DMS 273 (cell line): ENCODE data around the gene PNMT.
"Not testable (repeated sequence)": the region's sequence is repeated elsewhere in the genome, so short reads cannot be mapped to it uniquely, and the experiment has no call there.

ENCODE experiments used
- DNase-seq: peaks from one replicate; lab custom pipeline; 2025; ENCODE audit not compliant: unreplicated experiment; lab: John Stamatoyannopoulos, UW

PNMT gene

DNA sequence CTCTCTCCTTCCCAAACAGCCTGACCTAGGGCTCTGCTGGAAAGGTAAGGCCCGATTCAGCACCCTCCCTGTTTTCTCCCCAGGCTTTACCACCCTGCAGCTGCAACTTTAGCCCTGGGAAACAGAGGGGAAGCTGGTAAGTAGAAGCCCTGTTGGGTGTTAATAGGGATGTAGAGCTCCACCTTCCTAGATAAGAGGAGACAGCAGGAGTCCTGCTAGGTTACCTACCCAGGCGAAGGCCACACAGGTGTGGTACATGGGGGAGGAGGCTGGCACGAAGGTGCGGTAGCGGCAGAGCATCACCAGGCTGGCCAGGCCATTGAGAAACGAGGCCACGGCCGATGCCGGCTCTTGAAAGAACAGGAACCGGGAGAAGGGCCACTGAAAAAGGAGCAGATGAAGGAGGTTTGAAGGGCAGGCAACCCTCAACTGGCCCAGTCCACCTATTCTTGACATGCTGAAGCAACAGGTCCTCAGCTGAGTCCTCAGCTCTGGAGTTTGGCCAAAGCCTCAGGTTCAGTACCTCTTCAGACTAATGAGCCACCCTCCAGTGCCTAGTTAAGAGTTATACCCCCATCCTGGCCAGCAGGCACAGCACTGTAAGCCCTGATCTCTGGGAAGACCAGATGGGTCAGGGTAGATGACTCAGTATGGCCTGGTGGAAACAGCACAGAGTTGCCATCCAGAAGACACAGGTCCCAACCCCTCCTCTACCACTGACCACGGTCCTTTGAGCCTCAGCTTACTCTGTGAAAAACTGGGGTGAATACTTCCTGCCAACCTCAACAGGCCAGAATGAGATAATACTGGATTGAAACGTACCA is 16.3 kb downstream of the PNMT start:
- no peak for DNase-seq

DNA sequence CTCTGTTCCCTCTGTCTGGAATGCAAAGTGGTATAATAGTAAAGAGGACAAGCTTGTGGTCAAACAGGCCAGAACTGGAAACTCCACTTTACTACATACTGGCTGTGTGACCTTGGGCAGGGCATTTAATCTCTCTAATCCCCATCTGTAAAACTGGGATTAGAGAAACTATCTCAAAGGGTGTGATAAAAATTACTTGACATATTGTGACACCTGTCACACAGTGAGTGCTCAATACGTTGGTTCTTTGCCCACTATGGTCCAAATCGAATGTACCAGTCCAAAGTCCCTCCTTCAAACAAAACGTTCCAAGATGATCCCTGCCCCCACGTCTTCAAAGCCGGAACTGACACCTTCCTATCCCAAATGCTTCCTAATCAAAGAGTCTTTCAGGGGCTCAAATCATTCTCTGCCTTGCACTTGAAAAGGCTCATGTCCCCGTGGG is 18.9 kb downstream of the PNMT start:
- DNase-seq = no peak

DNA sequence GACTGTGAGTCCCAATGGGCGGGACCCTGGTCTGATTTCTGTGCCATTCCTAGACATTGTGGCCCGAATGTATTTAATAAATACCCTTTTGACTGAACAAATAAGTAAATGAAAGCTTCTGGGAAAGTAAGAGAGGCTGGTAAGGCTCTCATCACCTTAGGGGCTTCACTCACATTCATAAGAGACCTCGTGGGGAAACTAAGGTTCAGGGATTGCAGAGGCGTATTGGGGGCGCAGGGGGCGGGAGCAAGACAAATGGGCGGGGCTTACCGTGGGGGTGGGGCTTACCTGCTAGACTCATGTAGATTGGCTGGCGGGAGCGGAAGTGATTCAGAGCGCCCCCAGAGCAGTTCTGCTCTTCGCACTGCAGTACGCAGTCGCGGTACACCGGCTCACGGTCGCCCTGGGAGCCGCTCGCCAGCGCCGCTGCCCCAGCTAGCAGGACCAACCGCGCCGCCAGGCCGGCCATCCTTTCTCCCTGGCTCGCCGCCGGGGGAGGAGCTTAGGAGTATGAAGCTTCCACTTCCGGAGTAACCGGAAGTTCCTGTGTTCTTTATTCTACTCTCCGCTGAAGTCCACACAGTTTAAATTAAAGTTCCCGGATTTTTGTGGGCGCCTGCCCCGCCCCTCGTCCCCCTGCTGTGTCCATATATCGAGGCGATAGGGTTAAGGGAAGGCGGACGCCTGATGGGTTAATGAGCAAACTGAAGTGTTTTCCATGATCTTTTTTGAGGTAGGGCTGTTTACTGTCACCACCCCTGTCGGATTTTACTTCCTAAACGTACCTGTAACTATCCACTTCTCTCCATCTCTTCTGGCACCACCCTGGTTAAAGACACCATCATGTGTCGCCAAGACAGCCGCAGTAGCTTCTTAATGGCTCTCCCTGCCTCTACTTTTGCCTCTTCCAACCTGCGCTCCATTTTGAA is 19.6 kb downstream of the PNMT start, which contains the start of gene PGAP3:
PGAP3 (minus strand) TSS at position 512 of the 929 bp plus-strand sequence; CDS start at position 469, 43 bp downstream.
- peak; percentile 96 for DNase-seq

DNA sequence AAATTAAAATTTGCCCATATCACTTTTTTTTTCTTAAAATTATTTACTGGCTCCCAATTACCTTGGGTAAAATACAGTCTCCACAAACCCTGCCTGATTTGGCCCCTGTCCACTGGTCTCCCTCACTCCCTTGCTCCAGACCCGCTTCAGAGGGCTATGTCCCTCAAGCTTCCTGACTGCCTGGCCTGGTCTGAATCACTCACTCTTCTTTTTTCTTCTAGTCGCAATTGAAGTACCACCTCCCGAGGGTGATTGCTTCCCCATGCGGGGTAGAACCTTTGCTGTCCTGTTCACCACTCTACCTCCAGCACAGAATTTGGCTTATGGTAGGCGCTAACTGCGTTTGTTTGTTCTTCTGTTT is 20.2 kb downstream of the PNMT start:
- no peak for DNase-seq

DNA sequence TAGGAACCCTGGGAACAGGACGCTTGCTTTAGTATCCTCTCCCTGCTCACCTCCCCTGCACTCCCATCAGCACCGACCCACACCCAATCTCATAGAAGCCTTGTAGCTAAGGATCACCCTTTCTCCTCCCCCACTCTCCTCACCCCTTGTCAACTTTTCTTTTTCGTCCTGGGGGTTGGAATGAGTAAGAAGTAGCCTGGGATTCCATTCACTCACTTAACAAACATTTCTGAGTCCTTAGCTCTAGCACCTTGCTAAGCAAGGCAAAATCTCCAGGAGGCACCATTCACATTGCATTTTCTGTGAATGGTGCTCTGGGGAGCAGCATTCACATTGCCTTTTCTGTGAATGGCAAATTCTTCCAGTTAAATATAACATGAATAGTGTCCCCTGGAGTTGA is 20.7 kb downstream of the PNMT start:
- DNase-seq = no peak

DNA sequence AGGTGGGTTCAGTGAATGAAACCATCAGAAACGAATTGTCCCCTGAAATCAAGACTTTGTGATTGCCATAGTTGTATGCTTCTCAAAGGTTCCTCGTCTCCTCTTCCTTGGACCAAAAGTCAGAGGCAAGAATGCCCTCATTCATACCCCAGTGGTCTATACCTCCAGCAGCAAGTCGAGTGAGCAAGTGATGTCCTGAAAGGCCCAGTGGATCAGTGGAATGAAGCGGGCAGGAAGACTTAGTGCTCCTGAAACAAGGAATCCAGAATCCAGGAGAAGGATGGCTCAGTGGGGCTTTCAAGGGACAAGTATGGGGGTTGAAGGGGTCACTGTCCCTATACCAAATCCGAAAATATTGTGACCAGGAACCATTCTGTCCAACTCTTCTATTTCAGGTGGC is 26.3 kb downstream of the PNMT start:
- no peak for DNase-seq

DNA sequence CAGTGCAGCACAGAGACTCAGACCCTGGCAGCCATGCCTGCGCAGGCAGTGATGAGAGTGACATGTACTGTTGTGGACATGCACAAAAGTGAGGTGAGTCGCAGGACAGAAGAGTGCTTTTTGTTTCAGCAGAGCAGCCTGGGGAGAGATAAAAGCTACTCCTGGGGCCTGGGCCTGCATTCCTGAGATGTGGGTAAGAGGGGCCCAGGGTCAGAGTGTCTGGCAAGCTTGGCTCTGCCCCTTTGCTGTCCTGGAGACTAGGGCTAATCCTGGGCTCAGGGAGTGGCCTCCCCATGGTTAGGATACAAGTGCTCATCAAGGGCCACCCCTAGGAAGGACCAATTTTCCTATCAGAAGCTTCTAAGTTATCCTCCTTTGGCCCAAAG is 26.8 kb downstream of the PNMT start:
- DNase-seq = no peak

DNA sequence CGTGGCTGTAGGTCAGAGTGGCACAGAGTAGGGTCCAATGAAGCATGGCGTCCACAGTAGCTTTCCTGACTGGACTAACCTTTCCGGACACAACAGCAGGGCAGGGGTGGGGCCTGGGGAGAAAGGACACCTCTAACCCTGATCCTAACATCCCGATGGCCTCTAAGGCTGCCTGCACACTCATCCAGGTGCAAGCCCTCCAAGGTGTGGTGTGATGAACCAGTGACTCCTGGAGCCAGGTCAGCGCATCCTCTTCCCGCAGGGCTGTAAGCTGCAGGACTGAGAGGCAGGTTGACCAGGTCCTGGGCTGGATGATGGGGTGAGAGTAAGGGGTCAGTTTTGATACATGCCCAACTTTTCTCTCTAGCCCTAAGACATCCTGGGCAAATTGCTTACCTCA is 28.5 kb downstream of the PNMT start:
- DNase-seq = no peak

DNA sequence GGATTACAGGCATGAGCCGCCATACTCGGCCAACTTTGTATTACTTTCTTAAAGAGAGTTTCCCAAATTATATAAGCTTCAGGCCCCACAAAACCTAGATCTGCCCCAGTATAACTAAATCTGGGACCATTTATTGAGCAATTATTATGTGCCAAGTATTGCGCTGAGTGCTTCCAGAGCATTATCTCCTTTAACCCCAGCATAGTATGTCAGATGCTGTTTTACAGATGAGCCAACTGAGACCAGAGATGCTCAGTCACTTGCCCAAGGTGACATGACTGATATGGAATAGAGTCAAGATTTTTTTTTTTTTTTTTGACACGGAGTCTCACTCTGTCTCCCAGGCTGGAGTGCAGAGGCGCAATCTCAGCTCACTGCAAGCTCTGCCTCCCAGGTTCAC is 29.7 kb downstream of the PNMT start:
- DNase-seq = no peak

DNA sequence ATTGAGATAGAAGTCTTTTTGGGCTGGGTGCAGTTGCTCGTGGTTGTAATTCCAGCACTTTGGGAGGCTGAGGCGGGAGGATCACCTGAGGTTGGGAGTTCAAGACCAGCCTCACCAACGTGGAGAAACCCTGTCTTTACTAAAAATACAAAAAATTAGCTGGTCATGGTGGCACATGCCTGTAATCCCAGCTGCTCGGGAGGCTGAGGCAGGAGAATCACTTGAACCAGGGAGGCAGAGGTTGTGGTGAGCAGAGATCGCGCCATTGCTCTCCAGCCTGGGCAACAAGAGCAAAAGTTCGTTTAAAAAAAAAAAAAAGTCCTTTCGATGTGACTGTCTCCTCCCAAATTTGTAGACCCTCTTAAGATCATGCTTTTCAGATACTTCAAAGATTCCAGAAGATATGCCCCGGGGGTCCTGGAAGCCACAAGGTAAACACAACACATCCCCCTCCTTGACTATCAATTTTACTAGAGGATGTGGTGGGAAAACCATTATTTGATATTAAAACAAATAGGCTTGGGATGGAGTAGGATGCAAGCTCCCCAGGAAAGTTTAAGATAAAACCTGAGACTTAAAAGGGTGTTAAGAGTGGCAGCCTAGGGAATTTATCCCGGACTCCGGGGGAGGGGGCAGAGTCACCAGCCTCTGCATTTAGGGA is 31.0 kb downstream of the PNMT start:
- not testable (repeated sequence) for DNase-seq

DNA sequence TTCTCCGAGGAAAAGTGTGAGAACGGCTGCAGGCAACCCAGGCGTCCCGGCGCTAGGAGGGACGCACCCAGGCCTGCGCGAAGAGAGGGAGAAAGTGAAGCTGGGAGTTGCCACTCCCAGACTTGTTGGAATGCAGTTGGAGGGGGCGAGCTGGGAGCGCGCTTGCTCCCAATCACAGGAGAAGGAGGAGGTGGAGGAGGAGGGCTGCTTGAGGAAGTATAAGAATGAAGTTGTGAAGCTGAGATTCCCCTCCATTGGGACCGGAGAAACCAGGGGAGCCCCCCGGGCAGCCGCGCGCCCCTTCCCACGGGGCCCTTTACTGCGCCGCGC is 31.5 kb downstream of the PNMT start, which contains the start of gene ERBB2:
ERBB2 (plus strand) TSS at position 247 of the 330 bp plus-strand sequence. CDS start 175 bp downstream, outside the sequence.
- peak; percentile 22 for DNase-seq

DNA sequence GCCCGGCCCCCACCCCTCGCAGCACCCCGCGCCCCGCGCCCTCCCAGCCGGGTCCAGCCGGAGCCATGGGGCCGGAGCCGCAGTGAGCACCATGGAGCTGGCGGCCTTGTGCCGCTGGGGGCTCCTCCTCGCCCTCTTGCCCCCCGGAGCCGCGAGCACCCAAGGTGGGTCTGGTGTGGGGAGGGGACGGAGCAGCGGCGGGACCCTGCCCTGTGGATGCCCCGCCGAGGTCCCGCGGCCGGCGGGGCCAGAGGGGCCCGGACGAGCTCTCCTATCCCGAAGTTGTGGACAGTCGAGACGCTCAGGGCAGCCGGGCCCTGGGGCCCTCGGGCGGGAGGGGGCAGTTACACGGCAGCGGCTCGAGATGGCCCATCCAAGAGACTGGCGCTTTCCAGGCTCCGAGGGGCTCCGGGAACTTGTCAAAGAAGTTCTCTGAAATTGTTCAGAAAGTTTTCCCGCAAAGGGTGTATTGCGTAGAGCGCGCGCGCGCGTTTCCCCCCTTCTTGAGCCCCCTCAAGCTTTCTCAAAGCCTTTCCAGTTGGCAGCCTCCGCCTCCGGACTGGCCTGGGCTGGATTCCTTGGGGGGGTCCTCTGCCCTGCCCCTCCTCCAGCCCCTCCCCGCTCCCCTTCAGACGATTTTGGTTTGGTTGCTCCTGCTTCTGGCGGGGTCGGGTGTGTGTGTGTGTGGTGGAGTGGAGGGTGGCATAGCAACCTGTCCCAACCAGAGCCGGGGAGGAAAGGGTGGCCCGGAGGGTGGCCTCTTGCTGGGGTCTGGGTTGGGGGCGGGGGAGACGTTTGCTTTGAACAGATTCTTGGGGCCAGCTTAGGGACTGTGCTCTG is 32.1 kb downstream of the PNMT start:
- no peak for DNase-seq

DNA sequence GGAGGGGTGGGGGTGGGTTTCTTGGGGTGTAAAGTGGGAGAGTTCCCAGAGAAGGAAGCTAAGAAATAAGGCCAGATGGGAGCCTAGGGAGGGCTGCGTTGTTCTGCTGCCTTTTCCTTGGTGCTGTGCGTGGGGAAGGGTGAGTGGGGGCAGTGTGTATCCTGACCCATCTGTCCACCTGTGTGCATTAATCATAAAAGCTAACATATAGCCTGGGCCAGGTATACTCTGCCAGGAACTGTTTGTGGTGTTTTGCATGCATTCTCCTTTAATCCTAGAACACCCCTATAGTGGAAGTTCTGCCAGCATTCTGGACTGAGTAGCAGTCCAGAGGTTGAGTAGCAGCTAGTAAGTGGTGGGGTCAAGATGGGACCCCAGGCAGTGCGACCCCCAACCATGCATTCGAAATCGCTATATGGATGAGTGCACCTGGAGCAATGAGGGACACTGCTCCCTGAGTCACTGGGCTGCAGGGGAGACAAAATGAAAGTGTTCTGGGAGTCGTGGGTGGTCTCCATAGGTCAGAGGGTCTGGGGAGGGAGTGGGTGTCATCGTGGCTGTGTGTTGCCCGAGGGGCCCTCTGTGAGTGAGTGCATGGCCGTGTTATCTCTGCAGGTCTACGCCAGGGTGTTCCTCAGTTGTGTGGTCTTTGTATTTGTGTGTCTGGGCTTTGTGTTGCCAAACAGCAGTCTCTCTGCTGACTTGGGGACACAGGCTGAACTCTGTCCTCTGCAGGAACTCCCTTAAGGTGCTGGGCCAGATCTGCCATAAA is 32.9 kb downstream of the PNMT start:
- DNase-seq = no peak

DNA sequence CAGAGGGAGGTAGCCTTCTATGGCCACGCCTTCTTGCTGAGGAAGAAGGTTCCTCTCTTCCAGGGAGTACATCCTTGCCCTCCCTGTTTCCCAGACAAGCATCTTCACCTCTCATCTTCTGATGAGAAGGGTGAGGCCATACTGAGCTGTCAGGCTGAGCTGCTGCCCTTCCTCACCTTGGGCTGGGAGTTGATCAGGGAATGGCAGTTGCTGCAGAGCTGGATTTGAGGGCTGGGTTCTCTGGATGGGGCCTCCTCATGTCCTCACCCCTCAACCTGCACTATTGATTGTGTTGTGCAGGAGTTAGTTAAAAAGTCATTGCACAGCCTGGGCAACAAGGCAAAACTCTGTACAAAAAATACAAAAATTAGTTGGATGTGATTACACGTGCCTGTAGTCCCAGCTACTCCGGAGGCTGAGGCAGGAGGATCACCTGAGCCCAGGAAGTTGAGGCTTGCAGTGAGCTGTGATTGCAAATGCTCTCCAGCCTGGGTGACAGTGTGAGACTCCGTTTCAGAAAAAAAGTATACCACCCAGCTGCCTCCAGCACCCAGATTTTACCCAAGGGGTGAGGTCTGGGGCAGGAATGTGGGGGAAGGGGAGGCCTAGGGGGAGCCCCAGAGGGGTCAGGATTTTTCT is 33.6 kb downstream of the PNMT start:
- no peak for DNase-seq

DNA sequence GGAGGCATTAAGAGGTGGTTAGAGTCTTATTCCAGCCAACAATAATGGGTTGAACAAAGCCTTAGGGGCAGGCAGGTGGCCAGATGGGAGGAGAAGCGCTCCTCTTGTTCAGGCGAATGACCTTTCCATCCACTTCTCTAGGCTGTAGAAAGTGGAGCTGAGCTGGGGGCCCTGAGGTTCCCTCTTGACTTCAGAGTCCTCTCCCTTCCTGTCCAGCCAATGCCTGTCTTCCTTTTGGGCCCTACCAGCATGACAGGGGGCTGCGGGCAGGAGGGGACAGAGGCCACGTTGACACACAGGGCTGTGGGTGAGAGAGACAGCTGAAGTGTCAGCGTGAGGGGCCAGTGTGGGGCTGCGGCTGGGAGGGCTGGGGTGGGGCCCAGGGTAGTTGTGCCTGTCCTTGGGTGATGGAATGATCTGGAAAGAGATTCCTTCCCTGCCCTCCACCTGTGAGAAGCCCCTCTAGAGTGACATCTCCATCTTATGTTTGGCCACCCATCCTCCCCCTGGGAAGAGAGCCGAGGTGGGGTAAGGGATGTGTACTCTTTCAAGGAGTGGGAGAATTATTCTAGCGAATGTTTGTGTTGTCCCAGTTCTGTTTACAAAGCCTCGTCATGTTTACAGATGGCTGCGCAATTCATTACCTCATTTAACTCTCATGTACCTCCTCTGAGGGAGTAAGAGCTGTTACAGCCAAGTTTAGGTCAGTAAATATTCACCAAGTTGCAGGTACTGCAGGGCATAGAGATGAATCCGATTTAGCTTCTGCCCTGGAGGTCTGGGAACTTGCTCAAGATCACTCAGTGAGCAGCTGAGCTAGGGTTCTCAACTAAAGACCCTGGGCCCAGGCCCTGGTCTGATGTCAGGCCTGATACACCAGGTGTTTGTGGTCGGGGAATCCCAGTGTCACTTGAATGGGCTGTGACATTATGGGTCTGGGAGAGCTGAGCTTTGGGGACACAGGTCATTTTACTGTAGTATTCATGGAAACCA is 34.9 kb downstream of the PNMT start:
- DNase-seq = no peak

DNA sequence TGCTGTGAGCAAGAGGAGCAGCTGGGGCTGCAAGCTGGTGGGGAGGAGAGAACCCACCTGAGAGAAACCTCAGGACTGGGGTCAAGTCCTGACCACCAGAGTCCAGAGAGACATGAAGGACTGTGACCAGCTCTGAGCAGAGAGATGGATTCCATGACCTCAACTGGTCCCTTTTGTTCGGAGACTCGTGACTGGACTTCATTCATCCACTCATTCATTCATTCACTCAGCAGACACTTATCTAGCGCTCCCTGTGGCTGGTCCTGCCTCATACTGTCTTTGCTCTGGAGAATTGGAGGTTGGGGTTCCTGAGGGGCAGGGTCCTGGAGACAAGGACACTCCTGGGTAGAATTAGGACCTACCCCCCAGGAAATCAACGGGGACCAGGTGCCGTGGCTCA is 35.7 kb downstream of the PNMT start:
- DNase-seq = no peak

DNA sequence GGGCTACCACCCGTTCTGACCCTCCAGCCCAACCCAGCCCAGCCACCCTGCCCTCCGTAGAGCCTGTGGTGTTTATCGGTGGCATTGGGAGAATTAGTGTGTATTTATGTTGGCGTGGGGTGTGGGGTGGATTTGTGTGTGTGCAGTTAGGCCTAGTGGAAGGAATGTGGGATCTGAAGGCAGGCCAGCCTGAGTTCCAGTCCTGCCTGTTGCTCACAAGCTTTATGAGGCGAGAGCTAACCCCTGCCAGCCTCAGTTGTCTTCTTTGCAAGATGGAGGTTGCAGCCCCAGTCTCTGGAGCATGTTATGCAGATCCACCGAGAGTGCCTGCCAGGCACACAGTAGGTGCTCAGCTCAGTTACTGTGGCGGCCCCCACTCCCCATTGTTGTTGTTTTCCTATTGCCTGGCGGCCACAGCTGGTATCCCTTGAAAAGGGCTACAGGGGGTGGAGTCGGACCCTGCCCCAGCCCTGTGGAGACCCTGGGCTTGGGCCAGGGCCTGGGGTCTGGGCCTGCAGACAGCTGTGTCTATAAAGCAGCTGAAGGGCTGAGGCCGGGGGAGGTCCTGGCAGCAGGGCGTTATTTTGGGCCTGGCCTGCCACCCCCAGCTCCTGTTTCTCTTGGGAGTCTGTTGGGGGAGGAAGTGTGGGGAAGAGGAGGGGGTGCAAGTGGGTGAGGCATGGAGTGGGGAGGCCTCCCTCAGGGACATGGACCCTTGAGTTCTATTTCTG is 36.7 kb downstream of the PNMT start:
- no peak for DNase-seq
